DMS 273 treated with DMSO at 0.1 percent for 48 hours (cell line): ENCODE data around the gene NAPSA.

Experiments used
- DNase-seq: peaks from one replicate; lab custom pipeline; 2025; lab: John Stamatoyannopoulos, UW

Gene NAPSA

GRCh38 chr19:50384685-50385535, 19.5 kb upstream of the NAPSA start:
- DNase-seq, result no peak

DNA sequence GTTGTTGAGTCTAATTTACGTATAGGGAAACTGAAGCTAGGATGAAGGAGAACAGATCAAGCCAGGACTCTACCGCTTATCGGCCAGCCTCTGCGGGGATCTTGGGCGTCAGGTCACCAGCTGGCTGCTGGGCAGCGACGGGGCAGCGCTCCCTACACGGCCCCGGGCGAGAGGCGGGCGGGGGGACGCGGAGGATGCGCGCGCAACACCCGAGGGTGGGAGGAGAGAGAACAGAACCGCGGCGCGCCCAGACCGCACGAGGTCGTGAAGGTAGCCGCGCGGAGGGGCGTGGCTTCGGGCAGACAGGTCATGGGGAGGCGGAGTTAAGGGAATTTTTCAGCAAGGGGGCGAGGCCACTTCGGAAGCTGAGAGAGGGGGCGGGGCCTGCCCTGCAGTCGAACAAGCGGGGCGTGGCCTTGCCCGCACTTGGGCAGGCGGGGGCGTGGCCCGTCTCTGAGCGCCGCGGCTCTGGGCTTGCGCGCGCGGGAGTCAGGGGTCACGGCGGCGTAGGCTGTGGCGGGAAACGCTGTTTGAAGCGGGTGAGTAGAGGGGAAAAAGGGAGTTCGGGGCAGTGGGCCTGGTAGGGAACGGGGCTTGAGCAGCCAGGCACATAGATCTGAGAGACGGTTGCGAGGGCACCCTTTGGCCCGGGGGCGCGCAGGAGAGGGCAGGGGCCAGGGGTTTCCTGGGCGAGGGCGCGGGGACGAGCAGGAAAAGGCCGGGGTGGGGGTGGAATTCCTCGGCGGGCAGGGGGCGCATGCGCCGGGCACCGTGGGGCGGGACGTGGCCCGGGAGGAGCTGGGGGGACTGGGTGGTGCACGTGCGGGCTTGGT, 18.6 kb upstream of the NAPSA start, which contains the start of gene POLD1:
POLD1 (plus strand) TSS at position 496 of the 833 bp plus-strand sequence. CDS start 14,505 bp downstream, outside the sequence.
- DNase-seq, result peak; percentile 95

GRCh38 chr19:50383001-50383851, 17.8 kb upstream of the NAPSA start:
- peak; percentile 32 for DNase-seq

GRCh38 chr19:50381881-50382729, 16.7 kb upstream of the NAPSA start:
- DNase-seq, result no peak

DNA sequence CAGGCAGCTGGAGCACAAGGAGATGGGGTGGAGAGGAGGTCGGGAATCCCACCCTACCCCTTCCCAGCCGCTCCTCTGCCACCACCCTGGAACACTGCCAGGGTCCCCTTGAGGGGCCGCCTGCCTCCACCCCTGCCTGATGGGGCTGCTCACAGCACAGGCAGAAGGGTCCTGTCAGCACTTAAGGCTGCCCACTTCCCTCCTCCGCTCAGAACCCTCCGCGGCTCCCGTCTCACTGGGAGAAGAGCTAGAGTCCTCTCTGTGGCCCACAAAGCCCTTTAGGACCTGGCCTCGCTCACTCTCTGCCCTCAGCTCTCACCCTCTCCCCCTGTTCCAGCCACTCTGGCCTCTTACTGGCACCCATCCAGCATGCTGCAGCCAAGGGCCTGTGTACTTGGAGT, 15.3 kb upstream of the NAPSA start:
- no peak for DNase-seq

GRCh38 chr19:50380137-50380536, 14.7 kb upstream of the NAPSA start:
- no peak for DNase-seq

DNA sequence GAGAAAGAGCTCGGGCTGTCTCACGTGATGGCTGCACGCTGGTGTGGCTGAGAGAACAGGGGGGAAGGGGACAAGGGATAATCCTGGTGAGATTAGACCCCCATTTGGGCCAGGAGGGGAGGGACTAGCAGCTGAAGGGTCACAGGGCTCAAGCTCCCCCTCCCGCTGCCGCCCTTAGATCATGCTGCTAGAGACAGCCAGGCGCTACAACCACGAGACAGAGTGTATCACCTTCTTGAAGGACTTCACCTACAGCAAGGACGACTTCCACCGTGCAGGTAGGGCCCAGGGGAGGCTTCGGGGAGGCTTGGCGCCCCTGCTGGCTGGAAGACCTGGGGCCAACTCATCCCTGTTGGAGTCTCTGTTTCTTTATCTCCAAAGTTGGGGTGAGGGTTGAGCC, 14.2 kb upstream of the NAPSA start:
- no peak for DNase-seq

- no peak for DNase-seq
Observed at GRCh38 chr19:50378863-50379236, 13.4 kb upstream of the NAPSA start.

DNA sequence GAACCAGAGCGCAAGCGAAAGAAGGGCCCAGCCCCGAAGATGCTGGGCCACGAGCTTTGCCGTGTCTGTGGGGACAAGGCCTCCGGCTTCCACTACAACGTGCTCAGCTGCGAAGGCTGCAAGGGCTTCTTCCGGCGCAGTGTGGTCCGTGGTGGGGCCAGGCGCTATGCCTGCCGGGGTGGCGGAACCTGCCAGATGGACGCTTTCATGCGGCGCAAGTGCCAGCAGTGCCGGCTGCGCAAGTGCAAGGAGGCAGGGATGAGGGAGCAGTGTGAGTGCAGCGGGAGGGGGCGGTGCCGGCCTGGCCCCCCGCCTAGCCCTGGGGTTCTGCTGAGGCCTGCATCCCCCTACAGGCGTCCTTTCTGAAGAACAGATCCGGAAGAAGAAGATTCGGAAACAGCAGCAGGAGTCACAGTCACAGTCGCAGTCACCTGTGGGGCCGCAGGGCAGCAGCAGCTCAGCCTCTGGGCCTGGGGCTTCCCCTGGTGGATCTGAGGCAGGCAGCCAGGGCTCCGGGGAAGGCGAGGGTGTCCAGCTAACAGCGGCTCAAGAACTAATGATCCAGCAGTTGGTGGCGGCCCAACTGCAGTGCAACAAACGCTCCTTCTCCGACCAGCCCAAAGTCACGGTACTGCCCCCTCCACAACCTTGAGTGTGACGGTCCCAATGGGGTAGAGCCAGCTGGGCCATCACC, 12.9 kb upstream of the NAPSA start:
- DNase-seq, result no peak

GRCh38 chr19:50377517-50377916, 12.1 kb upstream of the NAPSA start:
- no peak for DNase-seq

GRCh38 chr19:50377051-50377461, 11.6 kb upstream of the NAPSA start:
- DNase-seq, result no peak

DNA sequence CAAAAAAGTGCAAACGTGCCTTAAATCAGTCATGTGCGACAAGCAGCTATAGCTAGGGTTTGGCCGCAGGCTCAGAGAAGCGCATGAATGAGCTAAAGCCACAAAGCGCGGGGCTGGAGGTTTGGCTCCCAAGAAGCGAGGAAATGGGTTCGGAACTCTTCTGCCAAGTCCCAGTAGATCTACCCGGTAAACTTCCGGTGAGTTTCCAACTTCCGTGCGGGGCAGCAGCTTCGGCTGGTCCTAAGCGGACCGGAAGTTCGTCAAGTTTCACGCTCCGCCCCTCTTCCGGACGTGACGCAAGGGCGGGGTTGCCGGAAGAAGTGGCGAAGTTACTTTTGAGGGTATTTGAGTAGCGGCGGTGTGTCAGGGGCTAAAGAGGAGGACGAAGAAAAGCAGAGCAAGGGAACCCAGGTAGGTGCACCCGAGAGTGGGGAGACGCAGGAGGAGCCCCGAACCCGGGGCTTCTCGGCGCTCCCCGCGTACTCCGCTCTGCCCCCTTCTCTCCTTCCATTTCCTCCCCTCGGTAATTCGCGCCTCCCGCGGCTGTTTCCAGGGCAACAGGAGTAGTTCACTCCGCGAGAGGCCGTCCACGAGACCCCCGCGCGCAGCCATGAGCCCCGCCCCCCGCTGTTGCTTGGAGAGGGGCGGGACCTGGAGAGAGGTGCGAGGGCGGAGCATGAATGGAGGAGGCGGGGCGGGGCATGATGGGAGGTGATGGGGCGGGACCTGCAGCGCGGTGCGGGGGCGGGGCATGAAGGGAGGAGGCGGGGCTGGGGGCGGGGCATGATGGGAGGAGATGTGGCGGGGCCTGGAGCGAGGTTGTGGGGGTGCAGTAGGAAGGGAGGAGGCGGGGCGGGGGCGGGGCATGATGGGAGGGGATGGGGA, 11.0 kb upstream of the NAPSA start, which contains the start of gene NR1H2:
NR1H2 (plus strand) TSS at position 292 of the 885 bp plus-strand sequence. CDS start 1,149 bp downstream, outside the sequence.
- DNase-seq, result peak; percentile 89

DNA sequence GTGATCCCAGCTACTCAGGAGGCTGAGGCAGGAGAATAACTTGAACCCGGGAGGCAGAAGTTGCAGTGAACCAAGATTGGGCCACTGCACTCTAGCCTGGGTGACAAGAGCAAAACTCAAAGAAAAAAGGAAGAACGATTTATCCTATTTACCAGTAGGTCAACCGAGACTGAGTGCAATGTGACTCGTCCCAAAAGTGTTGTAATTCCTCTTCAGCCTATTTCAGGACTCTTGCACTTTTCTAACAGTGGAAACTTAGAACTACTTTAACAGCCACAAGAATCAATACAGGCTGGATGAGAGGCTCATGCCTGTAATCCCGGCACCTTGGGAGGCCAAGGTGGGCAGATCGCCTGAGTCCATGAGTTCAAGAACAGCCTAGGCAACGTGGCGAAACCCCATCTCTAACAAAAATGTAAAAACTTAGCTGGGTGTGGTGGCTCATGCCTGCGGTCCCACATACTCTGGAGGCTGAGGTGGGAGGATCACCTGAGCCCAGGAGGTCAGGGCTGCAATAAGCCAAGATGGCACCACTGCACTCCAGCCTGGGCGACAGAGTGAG, 6.6 kb upstream of the NAPSA start:
- no peak for DNase-seq

- peak; percentile 47 for DNase-seq
Observed at GRCh38 chr19:50368649-50369570, 3.5 kb upstream of the NAPSA start.

GRCh38 chr19:50362656-50363424, 2.6 kb downstream of the NAPSA start:
- no peak for DNase-seq

DNA sequence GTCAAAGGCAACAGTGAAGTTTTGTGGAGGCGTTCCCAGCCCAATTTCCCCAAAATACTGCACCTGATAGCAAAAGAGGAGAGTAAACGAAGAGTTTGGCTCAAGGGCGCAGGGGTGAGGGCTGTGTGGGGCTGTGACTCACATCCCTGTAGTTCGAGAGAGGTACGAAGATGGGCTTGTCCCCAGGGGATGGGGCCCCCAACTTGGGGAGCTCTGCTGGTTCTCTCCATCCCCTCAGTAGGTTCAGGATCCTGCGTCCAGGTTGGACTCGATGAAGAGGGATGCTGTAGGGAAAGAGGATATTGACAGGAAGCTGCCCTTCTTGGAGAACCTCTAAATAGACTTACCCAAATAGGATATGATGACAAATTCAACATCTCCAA, 3.4 kb downstream of the NAPSA start:
- no peak for DNase-seq
